Mesothelial cell of epicardium (in vitro differentiated cells): ENCODE data around the gene IL17RC. TPM values are rescaled to one million over a fixed set of nuclear protein-coding genes. Genes with fewer than 3 reads are reported as not detected.
"Not testable (repeated sequence)": the region's sequence is repeated elsewhere in the genome, so short reads cannot be mapped to it uniquely, and the experiment has no call there.

Experiments
- DNase-seq, 2 experiments: peaks; one replicate each; pipeline ENCODE4 v3.0.0; 2021; ENCODE audit warnings: low spot score in 2 of 2; ENCODE audit not compliant: unreplicated experiment in 2 of 2
- H3K27ac Mint-ChIP-seq: 2 replicates; pipeline ENCODE4 v1.8.0; 2021; ENCODE audit warnings: mixed read lengths
- H3K27me3 Mint-ChIP-seq: 2 replicates; pipeline ENCODE4 v1.8.0; 2021; ENCODE audit warnings: low read depth, mixed read lengths
- H3K36me3 Mint-ChIP-seq: 2 replicates; pipeline ENCODE4 v1.8.0; 2021; ENCODE audit warnings: mixed read lengths
- H3K4me1 Mint-ChIP-seq: 2 replicates; pipeline ENCODE4 v1.8.0; 2021; ENCODE audit warnings: mixed read lengths
- H3K4me3 Mint-ChIP-seq: 2 replicates; pipeline ENCODE4 v1.8.0; 2021; ENCODE audit warnings: mild to moderate bottlenecking, moderate library complexity, mixed read lengths
- H3K9me3 Mint-ChIP-seq: 2 replicates; pipeline ENCODE4 v1.8.0; 2021; ENCODE audit warnings: mixed read lengths
- total RNA-seq: library from RNA; stranded (reverse); gene quantifications from 3 replicates; pipeline ENCODE4 v1.2.1, GENCODE V29; 2021
- TF ChIP-seq, protein P1 (sequence below): fragments of 200-600 bp; sonication (generic); IDR thresholded peaks from one replicate; pipeline ENCODE4 v1.5.0; 2021; ENCODE audit warnings: antibody characterized with exemption; ENCODE audit not compliant: unreplicated experiment

Gene IL17RC
- total RNA-seq, 1 donor from 2014 or later: 30.2 TPM

DNA sequence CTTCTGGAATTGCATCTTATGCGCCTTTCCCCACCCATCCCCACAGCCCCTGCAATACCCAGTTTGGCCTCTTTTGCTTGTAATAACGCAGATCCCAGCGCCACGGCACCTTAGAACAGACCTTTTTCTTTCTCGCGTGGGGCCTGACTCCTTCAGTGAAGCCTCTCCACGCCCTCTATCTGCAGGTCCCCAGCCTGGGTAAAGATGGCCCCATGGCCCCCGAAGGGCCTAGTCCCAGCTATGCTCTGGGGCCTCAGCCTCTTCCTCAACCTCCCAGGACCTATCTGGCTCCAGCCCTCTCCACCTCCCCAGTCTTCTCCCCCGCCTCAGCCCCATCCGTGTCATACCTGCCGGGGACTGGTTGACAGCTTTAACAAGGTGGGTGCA is 17.3 kb downstream of the IL17RC start:
- H3K4me1 Mint-ChIP-seq: peaks cover 20% of the 10 kb centered on the region
- TF ChIP-seq, protein P1, sequence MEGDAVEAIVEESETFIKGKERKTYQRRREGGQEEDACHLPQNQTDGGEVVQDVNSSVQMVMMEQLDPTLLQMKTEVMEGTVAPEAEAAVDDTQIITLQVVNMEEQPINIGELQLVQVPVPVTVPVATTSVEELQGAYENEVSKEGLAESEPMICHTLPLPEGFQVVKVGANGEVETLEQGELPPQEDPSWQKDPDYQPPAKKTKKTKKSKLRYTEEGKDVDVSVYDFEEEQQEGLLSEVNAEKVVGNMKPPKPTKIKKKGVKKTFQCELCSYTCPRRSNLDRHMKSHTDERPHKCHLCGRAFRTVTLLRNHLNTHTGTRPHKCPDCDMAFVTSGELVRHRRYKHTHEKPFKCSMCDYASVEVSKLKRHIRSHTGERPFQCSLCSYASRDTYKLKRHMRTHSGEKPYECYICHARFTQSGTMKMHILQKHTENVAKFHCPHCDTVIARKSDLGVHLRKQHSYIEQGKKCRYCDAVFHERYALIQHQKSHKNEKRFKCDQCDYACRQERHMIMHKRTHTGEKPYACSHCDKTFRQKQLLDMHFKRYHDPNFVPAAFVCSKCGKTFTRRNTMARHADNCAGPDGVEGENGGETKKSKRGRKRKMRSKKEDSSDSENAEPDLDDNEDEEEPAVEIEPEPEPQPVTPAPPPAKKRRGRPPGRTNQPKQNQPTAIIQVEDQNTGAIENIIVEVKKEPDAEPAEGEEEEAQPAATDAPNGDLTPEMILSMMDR: no peak
- H3K27ac Mint-ChIP-seq: peak overlapping the region; percentile 99
- no peaks in the 10 kb centered on the region for H3K27me3 Mint-ChIP-seq
- H3K9me3 Mint-ChIP-seq: no peaks in the 10 kb centered on the region
- H3K4me3 Mint-ChIP-seq: peak overlapping the region; percentile 93
- peaks cover 32% of the 10 kb centered on the region for H3K36me3 Mint-ChIP-seq
- no peak for DNase-seq

DNA sequence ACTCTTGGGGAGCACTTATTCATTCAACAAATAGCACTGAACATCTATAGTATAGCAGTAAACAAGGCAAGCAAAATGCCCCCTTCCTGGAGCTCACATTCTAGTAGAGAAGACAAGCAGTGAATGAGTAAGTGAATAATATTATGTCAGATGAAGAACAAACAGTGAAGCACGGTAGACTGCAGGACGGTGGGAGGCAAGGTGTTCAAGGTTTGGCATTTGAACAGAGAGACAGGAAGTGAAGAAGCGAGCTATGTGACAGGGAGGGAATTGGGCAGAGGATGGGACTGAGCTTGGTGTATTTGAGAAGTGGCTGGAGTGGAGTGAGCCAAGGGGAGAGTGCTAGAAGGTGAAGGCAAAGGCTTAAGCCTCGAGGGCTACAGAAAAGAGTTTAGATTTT is 18.1 kb downstream of the IL17RC start:
- DNase-seq: no peak
- Mint-ChIP-seq H3K27ac (peak overlapping the region; percentile 99), H3K4me1 (peaks cover 20% of the 10 kb centered on the region), H3K9me3 (no peaks in the 10 kb centered on the region), H3K4me3 (peak overlapping the region; percentile 93), H3K36me3 (peaks cover 34% of the 10 kb centered on the region), H3K27me3 (no peaks in the 10 kb centered on the region)
- TF ChIP-seq, protein P1: no peak

DNA sequence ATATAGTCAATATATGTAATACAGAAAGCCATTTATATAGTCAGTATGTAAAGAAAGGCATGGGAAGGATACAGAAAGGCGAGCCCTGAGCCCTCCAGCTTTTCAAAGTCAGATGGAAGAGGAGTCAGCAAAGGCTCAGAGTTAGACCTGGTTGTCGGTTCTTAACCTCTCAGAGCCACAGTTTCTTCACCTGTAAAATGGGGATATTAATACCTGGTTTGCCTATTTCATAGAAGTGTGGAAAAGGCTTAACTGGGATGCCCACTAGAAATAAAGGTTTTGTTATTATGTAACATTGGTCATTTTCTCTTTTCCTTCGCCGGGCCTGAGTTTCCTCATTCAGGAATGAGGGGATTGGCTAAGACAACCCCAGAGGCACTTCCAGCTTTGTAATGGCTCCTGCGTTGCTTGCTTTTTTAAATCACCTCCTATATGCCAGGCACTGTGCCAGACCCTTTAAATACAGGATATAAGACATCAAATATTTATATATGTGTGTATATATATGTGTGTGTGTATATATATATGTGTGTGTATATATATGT is 19.1 kb downstream of the IL17RC start:
- TF ChIP-seq, protein P1: no peak
- Mint-ChIP-seq H3K4me1 (peaks cover 20% of the 10 kb centered on the region), H3K36me3 (peaks cover 26% of the 10 kb centered on the region), H3K27me3 (no peaks in the 10 kb centered on the region), H3K9me3 (no peaks in the 10 kb centered on the region), H3K27ac (no peak overlapping the region), H3K4me3 (no peak overlapping the region)
- DNase-seq: no peak

DNA sequence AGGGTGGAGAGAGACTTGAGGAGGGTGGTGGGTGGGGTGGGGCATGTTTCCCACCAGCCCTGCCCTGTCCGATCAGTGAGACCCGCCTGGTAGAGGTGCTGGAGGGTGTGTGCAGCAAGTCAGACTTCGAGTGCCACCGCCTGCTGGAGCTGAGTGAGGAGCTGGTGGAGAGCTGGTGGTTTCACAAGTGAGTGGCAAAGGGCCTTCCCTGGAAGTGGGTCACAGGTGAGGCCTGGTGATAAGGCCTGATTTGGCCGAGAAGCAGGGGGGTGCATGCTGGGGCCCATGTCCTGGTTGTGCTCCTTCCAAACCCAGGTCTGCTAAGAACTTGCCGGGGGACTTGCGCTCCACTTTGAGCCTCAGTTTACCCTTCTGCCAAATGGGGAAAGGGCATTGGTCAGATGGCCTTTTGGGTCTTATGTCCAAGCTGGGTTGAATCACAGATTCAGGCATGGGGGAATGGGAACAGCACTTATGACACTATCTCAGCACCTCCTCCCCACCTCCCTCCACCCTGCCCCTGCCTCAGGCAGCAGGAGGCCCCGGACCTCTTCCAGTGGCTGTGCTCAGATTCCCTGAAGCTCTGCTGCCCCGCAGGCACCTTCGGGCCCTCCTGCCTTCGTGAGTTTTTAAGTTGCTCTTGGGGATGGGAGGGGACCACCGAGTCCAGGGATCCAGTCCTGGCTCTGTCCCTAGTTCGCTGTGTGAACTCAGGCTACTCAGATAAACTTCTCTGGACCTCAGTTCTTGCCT is 20.8 kb downstream of the IL17RC start:
- Mint-ChIP-seq H3K27me3 (no peaks in the 10 kb centered on the region), H3K4me1 (peaks cover 16% of the 10 kb centered on the region), H3K9me3 (no peaks in the 10 kb centered on the region), H3K36me3 (peaks cover 26% of the 10 kb centered on the region), H3K27ac (peak overlapping the region; percentile 30), H3K4me3 (no peak overlapping the region)
- TF ChIP-seq, protein P1: no peak
- no peak for DNase-seq

DNA sequence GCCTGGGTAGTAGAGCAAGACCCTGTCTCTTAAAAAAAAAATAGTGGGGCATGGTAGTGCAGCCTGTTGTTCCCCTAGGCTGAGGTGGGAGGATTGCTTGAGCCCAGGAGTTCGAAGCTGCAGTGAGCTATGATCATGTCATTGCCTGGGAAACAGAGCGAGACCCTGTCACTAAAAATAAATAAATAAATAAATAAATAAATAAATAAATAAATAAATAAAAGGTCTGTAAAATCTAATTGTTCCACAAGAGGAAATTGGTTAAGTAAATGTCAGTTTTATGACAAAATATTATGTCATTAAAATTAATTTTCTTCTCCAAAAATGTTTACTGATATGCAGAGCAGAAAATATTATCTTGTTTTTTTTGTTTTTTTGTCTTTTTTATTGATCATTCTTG is 22.1 kb downstream of the IL17RC start:
- no peak overlapping the region for H3K27ac Mint-ChIP-seq
- TF ChIP-seq, protein P1: no peak
- no peak for DNase-seq
- no peak overlapping the region for H3K4me3 Mint-ChIP-seq
- peaks cover 27% of the 10 kb centered on the region for H3K36me3 Mint-ChIP-seq
- H3K27me3 Mint-ChIP-seq: no peaks in the 10 kb centered on the region
- no peaks in the 10 kb centered on the region for H3K9me3 Mint-ChIP-seq
- H3K4me1 Mint-ChIP-seq: peaks cover 16% of the 10 kb centered on the region

DNA sequence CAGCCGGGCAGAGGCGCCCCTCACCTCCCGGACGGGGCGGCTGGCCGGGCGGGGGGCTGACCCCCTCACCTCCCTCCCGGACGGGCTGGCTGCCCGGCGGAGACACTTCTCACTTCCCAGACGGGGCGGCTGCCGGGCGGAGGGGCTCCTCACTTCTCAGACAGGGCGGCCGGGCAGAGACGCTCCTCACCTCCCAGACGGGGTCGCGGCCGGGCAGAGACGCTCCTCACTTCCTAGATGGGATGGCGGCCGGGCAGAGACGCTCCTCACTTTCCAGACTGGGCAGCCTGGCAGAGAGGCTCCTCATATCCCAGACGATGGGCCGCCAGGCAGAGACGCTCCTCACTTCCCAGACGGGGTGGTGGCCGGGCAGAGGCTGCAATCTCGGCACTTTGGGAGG is 23.0 kb downstream of the IL17RC start:
- H3K36me3 Mint-ChIP-seq: peaks cover 29% of the 10 kb centered on the region
- H3K27me3 Mint-ChIP-seq, H3K9me3 Mint-ChIP-seq, H3K4me1 Mint-ChIP-seq, DNase-seq, H3K27ac Mint-ChIP-seq, H3K4me3 Mint-ChIP-seq: not testable (repeated sequence)
